ENCODE measurements around the gene CSGALNACT2. TPM values are rescaled to one million over a fixed set of nuclear protein-coding genes. Genes with fewer than 3 reads are reported as not detected.

CSGALNACT2 gene
- total RNA-seq, 4 donors from 2014 or later: 29.1 to 43.3 (median 34.7) TPM

DNA sequence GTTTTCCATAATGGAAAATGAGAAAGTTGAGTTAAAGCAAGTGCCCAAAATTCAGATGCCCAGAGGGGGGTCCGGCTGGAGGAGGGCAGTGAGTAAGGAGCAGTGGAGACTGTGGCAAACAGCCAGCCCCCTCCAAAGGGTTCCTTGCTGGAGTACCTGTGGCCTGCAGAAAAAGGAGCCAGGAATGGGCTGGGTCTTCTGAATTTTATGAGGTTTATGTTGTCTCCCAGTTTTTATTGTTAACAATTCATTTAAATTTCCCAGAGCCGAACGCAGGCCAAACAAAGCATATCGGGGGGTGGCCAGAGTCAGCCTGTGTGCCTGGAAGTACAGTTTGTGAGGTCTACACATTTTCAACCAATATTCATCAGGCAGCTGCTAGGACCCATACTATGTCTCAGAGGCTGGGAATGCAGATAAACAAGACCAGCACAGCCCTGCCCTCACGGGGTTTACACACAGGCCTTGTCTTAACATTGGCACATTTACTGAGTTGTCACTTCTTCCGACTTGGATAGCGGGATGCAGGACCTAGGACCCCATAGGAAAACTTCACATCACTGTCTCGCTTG lies 12.9 kb upstream of the CSGALNACT2 start:
- no peak for TF ChIP-seq POLR2A (IDR thresholded peaks at IDR 0.05)
- no peak for TF ChIP-seq EP300 (IDR thresholded peaks at IDR 0.05)
- TF ChIP-seq, protein P1, sequence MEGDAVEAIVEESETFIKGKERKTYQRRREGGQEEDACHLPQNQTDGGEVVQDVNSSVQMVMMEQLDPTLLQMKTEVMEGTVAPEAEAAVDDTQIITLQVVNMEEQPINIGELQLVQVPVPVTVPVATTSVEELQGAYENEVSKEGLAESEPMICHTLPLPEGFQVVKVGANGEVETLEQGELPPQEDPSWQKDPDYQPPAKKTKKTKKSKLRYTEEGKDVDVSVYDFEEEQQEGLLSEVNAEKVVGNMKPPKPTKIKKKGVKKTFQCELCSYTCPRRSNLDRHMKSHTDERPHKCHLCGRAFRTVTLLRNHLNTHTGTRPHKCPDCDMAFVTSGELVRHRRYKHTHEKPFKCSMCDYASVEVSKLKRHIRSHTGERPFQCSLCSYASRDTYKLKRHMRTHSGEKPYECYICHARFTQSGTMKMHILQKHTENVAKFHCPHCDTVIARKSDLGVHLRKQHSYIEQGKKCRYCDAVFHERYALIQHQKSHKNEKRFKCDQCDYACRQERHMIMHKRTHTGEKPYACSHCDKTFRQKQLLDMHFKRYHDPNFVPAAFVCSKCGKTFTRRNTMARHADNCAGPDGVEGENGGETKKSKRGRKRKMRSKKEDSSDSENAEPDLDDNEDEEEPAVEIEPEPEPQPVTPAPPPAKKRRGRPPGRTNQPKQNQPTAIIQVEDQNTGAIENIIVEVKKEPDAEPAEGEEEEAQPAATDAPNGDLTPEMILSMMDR (IDR thresholded peaks at IDR 0.05): no peak
- no peak overlapping the region for H3K4me3 ChIP-seq
- peaks cover 0 to 30% (median 11%) of the 10 kb centered on the region in 4 donors for H3K4me1 ChIP-seq
- no peak overlapping the region for H3K27ac ChIP-seq
- no peaks in the 10 kb centered on the region for H3K27me3 ChIP-seq
- no peak for DNase-seq (ENCODE audit: low spot score in 2 of 2)
- no peaks in the 10 kb centered on the region for H3K36me3 ChIP-seq
- H3K9me3 ChIP-seq: no peaks in the 10 kb centered on the region
- 83 to 96% methylated on average over 8 of the region's 8 CpGs for WGBS, 2 donors

DNA sequence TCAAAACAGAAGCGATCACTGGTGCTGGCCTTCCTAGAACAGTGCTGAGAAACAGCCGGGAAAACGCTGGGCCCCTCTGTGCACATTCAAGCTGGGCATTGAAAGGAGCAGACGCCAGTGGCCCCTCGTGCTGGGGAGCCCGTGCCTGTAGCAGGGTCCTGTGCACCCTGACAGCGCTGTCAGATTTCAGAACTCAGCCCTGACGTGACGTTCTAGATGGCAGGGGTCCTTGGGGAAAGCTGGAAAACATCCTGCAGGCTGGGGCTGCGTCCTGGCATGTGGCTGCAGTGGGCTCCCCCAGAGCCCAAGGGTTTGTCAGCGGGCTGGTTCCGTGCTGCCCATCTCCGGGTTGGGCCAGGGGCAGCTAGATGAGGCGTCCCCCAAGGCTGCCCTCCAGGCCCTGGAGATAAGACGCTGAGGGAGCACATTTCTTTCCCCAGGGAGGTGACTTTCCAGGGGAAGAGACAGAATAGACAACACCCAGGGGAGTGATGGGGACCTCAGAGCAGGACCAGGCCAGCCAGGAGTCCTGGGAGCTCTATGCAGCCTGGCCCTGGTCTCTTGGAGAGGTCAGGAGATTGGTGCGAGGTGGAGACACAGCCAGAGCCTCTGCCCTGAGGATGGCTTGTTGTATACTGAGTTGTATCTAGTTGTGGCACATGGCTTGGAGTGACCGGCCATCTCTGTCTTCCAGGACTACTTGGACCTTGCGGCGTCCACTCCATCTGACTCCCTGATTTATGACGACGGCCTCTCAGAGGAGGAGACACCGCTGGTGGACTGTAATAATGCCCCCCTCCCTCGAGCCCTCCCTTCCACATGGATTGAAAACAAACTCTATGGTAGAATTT lies 12.1 kb upstream of the CSGALNACT2 start:
- 83 to 88% methylated on average over 19 to 23 of the region's 23 CpGs for WGBS, 2 donors
- H3K27me3 ChIP-seq: no peaks in the 10 kb centered on the region
- no peak overlapping the region for H3K4me3 ChIP-seq
- no peak for DNase-seq (ENCODE audit: low spot score in 2 of 2)
- H3K27ac ChIP-seq: no peak overlapping the region
- peaks cover 0 to 23% (median 10%) of the 10 kb centered on the region in 4 donors for H3K4me1 ChIP-seq
- no peaks in the 10 kb centered on the region for H3K36me3 ChIP-seq
- H3K9me3 ChIP-seq: no peaks in the 10 kb centered on the region
- no peak for TF ChIP-seq EP300 (IDR thresholded peaks at IDR 0.05)
- no peak for TF ChIP-seq POLR2A (IDR thresholded peaks at IDR 0.05)
- TF ChIP-seq, protein P1 (IDR thresholded peaks at IDR 0.05): no peak

DNA sequence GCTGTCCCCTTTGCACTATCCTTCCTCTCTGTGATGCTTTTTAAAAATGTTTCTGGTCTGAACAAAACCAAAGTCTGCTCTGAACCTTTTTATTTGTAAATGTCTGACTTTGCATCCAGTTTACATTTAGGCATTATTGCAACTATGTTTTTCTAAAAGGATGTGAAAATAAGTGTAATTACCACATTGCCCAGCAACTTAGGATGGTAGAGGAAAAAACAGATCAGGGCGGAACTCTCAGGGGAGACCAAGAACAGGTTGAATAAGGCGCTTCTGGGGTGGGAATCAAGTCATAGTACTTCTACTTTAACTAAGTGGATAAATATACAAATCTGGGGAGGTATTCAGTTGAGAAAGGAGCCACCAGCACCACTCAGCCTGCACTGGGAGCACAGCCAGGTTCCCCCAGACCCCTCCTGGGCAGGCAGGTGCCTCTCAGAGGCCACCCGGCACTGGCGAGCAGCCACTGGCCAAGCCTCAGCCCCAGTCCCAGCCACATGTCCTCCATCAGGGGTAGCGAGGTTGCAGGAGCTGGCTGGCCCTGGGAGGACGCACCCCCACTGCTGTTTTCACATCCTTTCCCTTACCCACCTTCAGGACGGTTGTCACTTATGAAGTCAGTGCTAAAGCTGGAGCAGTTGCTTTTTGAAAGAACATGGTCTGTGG lies 11.4 kb upstream of the CSGALNACT2 start:
- no peak for DNase-seq (ENCODE audit: low spot score in 2 of 2)
- TF ChIP-seq EP300 (IDR thresholded peaks at IDR 0.05) (no peak), POLR2A (IDR thresholded peaks at IDR 0.05) (no peak)
- TF ChIP-seq, protein P1 (IDR thresholded peaks at IDR 0.05): no peak
- no peak overlapping the region for H3K4me3 ChIP-seq
- no peaks in the 10 kb centered on the region for H3K27me3 ChIP-seq
- 67 to 77% methylated on average over 7 of the region's 7 CpGs for WGBS, 2 donors
- no peaks in the 10 kb centered on the region for H3K9me3 ChIP-seq
- no peaks in the 10 kb centered on the region for H3K36me3 ChIP-seq
- peaks cover 0 to 17% (median 7%) of the 10 kb centered on the region in 4 donors for H3K4me1 ChIP-seq
- no peak overlapping the region for H3K27ac ChIP-seq

DNA sequence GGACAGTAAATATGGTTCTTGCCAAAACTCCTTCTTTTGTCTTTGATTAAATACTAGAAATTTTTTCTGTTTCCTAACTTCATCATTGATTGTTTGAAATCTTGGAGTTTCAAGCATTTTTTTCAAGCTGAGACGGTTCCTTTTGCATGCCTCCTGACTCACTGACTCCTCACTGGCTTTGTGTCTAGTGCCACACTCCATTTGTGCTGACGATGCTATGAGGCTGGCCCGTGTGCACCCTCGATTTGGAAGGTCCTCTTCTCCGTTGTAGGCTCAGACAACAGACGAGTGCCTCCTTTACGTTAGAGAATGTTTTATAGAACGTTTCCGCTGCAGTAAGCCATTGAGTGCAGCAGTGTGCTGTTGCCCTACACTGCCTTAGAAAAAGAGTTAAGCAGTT lies 10.8 kb upstream of the CSGALNACT2 start:
- Histone ChIP-seq H3K4me3 (no peak overlapping the region), H3K36me3 (no peaks in the 10 kb centered on the region), H3K4me1 (peaks cover 0 to 17% (median 7%) of the 10 kb centered on the region in 4 donors), H3K27ac (no peak overlapping the region), H3K27me3 (no peaks in the 10 kb centered on the region), H3K9me3 (no peaks in the 10 kb centered on the region)
- TF ChIP-seq POLR2A (IDR thresholded peaks at IDR 0.05) (no peak), EP300 (IDR thresholded peaks at IDR 0.05) (no peak)
- TF ChIP-seq, protein P1 (IDR thresholded peaks at IDR 0.05): no peak
- no peak for DNase-seq (ENCODE audit: low spot score in 2 of 2)
- 68% methylated on average over 9 of the region's 9 CpGs for WGBS, 2 donors
